ENCODE measurements around the gene SGPL1.

The SGPL1 gene

DNA sequence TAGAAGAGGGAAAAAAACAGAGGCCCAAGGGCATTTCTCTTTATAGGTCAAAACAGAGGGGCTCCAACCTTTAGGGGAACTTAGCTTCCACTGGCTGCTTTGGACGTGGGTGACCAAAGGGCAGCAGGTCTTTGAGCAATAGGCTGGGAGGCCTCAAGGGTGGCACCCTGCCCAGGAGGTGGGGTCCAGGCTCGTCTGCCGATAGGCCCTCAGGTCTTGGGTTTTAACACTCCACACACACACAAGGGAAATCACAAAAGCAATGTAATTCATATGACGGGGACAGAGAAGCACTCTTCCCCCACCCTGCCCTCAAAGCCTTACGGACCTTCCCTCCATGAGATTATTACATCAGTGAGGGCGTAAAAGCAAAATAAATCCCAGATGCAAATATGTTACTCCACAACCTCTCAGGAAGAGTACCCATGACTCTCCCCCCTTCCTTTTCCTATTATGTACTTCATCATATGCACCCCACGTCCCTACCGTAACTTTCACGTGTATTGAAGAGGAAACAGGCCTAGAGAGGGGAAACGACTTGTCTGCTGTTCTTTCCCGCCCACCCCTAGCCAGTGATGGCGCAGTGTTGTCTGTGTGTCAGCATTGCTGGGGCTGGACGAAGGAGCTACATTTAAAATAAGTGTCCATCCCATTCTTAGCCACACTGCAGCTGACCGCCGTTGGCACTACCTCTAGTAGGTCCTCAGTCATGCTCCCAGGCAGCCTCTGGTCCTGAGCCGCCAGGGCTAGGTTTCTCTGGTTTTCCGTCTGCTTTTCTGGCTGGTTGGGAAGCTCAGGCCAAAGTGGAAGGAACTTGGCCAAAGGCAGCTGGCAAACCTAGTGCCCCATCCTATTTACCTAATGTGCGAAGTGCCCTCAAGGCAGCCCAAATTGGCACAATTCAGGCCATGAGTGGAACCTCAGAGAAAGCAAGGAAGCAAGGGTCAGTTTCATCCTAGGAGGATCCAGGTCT is 70.5 kb downstream of the SGPL1 start:
- DNase-seq: no peak

DNA sequence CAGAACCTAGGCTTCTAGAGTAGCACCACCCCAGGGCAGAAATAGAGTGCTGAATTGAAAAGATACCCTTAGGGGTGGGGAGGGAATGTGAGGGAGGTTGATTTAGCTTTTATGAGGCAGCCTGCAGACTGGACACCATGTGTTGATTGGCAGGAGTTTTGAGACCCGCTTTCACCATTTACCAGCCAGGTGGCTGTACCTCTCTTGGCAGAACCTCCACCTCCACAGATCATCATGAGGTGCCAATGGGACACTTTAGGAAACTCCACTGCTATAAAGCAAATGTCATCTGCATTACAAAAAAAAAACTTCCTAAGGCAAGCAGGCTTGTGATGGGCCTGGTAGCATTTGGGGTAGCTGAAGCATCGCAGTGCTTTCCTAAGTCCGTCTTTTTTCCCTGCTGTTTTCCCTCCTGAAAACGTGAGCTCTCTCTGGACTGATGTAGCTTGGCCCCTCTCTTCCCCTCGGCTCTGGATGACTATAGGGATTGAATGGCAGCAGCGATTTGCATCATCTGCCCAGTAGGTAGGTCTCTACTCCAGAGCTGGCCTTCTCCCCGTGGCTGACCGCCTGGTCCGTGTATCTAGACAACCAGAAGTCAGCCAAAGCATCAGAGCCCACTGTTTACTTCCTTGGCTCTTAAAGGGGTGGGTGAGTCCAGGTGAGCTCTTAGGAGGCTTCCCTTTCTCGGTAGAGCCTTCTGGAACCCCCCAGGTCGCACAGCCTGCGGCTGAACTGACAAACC is 71.3 kb downstream of the SGPL1 start:
- DNase-seq: no peak

DNA sequence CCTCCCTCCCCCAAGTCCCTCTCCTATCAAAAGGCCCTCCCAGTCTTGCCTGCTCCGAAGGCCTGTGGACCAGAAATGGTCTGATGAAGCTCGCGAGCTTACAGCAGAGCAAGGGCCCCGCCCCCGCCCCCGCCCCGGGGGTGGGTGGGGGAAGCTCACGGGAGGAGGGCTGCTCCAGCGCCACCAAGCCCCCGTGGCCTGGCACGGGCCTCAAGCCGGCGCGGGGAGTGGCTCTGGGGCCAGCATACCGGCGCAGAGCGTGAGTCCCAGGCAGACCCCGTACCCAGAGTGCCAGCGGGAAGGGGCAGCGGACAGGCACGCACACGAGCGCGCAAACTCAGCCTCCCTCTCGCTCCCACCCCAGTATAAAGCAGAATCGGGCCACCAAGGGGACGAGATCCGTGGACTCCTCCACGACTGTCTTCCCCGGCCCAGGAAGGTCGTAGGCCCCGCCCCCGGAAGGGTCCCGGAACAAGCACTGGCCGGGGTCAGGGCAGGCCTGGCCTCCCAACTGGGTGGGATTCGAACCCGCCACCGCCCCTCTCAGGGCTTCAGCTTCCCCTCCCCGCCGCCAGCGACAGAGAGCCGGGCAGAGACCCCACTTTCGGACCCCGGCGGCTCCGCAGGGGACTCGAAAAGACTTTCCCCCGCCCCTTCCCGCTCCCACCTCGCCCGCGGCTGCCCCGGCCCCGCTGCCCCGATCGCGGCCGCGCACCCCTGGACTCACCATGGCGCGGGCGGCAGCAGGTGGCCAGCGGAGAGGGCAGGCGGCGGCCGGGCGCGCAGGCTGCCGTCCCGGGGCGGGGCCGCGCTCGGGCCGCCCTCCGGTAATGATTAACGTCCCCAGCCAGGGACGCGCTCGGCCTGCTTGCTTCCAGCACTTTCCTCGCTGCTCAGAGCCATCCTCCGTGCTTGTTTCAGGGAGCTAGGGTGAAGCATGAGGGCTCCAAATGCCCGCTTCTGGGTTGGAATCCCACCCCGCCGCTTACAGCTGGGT is 72.4 kb downstream of the SGPL1 start, which contains the start of gene PCBD1:
Gene PCBD1 (minus strand): TSS at position 762 of the 997 bp plus-strand sequence. CDS start 32 bp downstream, at position 730.
- peak; percentile 78 for DNase-seq

DNA sequence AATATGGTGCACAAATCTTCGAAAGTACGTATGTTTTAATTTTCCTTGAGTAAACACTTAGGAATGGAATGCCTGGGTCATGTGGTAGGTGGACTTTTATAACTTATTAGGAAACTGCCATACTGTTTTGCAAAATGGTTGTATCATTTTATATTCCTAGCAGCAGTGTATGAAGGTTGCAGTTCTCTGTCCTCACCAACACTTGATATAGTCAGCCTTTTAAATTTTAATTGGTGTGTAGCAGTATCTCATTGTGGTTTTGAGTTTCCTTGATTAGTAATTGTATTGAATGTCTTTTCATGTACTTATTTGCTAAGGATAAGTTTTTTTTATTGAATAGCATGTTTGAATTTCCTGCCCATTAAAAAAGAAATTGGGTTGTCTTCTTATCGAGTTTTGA is 73.5 kb downstream of the SGPL1 start:
- no peak for DNase-seq

DNA sequence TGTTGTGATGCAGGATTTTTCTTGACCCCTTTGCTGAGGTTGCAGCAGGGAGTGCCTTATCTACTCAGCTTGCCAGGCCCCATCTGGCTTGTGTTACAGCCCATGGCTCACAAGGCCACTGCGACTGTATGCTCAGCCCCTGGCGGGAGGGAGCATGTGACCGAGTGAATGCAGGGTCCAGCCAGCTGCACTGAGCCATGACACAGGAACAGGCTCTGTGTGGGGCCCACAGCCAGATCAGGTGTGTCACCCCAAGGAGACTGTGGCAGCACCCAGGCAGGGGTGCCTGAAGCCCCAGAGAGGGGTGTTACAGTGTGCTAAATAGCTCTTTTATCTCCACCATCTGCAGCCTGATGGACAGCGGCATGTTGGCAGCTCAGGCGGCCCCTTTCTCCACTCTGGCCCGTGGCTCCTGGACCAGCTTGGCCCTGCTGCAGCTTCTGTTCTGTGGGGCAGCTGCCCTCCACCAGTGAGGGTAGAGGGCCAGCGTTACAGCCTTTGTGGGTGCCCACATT is 75.2 kb downstream of the SGPL1 start:
- no peak for DNase-seq

DNA sequence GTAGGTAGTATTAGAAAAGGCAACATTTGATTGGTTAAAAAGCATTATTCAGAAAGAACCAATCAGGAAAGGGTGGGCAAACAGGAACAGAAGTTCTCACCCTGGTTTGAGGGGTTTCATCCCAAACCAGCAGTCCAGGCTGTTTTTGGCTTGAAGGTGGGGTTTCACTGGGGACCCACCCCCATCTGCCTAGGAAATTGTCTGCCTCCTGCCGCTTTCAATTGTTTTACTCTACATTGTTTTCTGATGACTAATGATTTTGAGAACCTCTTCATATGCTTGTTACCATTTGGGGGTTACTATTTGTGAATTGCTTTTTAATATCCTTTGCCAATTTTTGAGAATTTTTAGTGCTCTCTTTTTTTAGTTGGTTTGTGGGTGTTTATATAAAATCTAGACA is 75.9 kb downstream of the SGPL1 start:
- DNase-seq: peak; percentile 48

DNA sequence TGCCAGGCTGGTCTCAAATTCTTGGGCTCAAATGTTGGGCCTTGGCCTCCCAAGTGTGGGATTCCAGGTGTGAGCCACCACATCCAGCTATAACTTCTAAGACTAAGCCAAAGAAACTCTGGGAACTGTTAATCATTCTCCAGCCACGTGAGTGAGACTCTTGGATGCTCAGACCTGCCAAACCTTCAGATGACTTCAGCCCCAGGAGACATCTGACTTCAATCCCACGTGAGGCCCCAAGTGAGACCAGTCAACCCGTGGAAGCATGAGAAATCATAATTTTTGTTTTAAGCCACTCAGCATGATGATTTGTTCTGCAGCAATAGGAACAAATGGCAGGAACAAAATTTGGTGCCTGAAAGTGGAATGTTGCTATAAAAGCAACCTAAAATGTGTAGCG is 76.9 kb downstream of the SGPL1 start:
- no peak for DNase-seq

DNA sequence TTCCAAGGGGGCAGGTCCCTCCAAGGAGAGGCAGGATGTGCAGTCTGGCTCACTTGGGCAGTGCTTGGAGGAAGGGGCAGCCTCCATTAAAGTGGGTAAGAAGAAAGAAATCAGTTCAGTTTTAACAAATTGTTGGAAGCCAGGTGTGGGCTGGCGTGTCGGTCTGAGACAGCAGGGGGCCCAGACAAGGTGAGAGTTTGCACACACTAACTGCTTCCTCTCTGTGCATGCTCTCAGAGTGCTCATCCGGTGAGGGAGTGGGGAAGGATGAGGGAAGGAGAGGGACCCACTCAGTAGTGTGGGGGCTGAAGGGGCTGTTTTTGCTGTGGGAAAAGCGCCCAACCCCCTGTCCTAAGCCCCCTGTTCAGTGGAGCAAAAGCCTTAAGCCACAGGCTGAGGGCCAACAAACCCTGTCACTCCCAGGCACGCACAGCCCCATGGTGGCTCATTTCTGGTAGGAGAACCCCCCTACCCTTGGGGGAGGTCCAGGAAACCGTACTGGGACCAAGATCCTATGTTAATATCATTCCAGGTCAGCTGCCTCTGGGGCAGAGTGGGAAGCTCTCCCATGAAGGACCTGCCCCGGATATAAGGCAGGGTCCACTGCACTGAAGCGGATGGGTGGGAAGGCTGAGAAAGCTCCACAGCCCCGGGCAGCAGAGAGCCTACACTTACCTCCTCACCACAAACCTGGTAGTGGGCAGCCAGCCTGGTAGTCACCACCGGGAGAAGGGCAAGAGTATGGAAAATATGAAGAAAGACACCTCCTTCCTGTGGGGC is 77.7 kb downstream of the SGPL1 start:
- no peak for DNase-seq

DNA sequence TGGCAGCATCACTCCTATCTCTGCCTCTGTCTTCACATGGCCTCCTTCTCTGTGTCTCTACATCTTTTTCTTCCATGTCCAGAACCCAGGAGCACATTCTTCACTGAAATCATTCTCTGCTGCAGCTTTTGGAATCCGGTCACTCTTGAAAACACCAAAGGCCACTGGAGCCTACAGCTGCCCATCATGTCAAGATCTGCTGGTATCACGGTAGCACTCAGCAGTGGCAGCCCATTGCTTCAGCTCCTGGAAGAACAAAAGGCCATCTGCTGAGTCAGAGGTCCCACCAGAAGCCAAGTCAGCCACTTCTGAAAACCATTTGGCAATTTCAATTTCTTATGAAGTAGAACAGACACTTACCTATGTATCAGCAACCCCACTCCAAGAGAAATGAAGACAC is 78.7 kb downstream of the SGPL1 start:
- DNase-seq: no peak

DNA sequence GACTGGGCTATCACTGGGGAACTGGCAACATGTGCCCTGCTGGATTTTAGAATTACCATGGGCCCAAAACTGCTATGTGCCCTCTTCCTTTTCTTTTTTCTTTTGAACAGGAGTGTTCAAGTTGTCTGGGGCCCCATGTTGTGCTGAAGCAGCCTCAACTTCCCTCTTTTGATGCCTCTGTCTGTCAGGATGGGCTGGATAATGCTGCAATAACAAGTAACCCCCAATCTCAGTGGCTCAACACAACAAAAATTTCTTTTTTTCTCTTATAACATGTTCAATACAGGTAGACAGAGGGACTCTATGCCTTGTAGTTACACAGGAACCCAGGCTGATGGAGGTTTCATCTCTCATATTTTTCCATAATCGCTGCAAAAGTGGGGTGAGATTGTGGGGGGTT is 80.8 kb downstream of the SGPL1 start:
- DNase-seq: no peak

DNA sequence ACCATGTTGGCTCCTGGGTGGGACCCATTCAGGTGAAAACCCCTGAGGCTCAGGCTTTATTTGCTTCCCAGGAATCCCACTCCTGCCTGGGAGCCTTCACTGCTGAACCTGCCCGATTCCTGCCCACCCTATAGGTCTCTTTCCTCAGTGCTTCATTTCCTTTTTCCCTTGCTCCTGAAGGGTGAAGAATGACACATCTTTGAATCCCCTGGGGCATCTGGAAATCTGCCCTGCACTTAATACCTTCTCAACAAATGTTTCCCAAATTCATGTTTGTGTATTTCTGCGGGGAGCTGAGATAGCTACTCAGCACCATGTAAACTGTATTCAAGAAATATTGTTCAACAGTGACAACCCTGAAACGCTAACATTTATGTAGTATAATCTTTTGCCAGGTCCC is 82.9 kb downstream of the SGPL1 start:
- DNase-seq: no peak

DNA sequence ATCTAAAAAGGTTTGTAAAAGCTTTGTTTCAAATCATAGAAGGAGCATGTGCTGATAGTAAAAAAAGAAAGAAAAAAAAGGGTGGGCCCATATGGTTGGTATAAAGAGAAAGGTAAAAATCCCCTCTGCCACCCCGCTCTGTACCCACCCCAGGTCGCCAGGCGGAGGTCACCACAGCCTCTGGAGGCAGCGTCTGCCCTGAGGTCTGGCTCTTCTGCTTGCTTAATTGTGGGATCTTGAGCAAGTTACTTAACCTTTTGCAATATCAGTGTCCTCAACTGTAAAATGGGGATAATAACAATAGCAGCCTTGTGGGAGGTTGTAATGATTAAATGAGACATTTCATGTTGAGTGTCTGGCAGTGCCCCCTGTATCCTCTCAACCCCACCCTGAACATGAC is 83.3 kb downstream of the SGPL1 start:
- DNase-seq: no peak

DNA sequence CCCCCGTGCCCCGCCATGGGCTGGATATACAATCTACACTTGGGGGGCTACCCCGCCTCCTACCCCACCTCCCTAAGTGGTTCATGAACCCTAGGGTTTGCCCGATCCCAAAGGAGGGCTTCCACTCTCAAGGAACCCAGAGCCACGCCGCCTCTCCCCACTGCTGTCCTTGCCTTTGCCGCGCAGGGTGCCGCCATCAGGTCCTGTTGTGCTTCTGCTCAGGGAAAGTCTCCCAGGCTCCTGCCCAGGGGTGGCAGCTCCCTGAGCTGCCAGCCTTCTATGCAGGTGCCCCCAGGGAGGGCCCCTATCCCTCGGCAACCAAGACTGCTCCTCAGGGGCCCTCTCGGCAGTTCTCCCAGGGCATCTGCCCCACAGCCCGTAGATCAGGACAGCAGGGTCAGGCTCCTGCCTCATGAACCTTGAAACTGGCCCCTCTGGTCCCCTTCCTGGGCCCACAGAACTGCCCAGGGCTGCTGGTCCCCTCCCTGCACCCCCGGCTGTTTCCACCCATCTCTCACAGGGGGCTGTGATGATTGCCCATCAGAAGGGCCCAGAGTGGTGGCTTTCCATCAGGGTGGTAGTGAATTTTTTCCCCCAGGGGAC is 85.6 kb downstream of the SGPL1 start:
- DNase-seq: no peak

DNA sequence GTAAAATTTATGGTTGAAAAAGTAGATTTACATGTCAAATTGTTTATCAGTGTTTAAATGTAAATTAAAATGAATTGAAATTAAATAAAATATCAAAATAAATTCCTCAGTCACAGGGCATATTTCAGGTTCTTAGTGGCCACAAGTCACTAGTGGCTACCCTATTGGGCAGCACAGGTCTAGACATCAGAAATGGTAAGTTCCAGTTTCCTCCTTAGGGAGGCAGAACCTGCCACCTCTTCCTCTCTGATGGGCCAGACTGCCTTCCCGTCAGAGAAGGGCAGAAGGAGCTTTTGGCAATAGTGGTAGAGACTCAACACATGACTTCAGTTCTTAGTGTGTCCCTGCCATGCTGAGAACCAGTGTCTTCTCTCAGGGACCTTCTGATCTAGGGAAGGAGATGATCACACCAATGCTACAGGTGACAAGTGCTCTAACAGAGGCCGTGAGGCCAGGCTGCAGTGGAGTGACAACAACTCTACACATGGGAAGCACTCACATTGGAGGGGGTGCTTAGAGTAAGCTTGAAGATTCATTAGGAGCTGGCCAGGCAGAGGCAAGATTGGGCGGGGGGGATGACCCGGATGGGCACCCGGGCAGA is 87.0 kb downstream of the SGPL1 start:
- no peak for DNase-seq

DNA sequence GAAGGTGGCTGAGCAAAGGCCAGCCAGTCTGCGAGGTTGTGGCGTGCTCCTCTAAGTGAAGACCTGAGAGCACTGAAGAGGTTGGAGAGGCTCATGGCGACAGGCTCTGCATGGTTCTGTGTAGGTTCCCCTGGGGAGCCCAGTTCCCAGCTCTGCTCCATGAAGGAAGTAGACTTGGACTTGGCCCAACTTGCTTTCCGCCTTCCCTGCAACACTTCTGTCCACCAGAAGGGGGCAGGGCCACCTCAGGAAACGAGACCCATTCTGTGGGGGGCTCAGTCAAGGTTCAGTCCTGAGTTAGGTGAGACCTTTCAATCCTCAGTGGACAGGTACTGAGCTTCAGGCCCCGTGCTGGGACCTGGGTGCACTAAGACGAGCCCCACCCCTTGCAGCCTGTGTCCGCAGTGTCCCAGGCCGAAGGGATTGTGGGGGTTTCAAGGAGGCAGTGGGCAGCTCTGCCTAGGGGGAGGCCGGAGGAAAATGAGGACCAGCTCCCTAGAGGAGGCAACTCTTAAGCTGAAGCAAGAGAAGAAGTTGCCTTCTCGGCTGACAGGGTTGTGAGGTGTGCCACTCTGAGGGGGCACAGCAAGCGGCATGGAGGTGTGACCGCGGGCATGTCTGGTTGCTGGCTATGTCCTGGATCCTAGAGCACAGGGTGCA is 87.6 kb downstream of the SGPL1 start:
- DNase-seq: peak; percentile 51

DNA sequence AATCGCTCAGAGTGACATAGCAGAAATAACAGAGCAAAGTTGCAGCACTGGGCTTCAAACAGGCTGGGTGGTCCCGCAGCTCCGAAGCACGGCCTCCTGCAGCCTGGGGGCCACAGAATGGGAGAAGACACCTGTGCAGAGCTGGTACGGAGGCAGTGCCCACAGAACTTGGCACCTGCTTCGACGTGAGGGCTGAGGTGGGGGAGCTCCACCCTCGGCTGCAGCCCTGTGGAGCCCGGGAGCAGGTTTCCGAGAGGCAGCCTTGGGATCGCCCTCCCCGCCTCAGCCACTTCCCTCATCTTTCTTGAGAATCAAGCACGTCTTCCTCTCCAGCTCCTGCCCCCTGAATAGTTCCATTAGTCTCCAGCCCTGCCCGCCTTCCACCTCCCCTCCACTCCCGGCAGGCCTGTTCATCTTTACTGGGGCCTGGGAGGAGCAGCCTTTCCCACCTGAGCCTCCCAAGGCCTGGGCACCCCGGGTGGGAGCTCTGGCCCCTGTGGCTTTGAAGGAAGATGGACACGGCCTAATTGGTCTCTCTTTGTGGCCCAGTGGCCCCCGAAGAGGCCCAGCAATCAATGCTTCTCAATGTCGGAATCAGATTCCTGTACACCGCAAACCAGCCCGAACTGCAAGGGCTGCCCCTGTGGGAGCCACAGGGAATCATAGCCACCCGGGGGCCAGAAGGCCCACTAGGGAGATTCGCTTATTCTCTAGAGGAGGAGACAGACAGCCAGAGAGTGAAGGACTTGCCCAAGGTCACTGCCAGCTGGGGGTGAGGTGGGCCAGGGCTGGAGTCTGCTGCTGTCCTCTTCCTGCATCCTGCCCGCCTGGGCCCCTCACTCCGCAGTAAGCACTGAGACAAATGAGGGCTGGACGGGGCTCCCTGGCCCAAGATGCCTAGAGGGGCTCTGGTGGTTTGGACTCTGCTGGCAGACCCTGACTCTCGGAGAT is 89.6 kb downstream of the SGPL1 start:
- DNase-seq: no peak

DNA sequence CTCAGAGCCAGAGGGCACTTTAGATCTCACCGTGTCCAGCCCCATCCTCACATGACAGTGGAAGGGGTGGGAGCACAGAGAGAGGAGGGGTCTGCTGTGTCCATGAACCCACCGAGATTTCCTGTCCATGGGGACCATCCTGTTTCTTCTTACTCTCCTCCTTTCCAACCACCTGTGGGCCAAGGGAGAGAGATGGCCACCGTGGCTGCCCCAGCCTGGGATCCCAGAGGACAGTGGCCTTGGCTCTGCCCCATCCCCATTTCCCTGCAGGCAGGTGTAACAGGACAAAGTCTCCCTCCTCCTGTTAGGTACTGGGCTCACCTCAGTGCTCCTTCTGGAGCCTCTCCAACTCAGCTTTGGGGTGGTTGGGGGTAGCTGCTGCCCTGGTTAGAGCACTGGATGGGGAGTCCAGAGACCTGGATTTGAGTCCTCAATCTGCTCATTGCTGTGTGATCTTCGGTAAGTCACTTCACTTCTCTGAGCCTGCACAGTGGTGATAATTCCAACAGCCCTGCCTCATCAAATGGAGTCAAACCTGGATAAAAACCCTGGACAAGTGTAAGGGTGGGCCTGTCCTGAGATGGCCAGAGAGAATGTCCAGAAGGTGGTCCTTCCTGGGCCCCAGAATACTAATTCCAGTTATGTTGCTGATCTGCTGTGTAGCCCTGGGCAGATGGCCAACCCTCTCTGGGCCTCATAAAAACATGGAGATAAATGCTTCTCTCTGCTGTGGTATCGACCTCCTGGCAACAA is 90.5 kb downstream of the SGPL1 start:
- DNase-seq: no peak
